HG02884 (cell line): ENCODE results near the gene GLUD2.
"Not testable (repeated sequence)": the region's sequence is repeated elsewhere in the genome, so short reads cannot be mapped to it uniquely, and the experiment has no call there.

ENCODE experiments used
- ATAC-seq: cut with Tn5 transposase; IDR thresholded peaks from one replicate; pipeline ENCODE4 v1.9.1; 2021; ENCODE audit warnings: mild to moderate bottlenecking, moderate library complexity; ENCODE audit not compliant: unreplicated experiment

GLUD2 gene

GRCh38 chrX:121047441-121048419, at the start of gene GLUD2:
TSS of gene GLUD2 (plus strand) at chrX:121047610. CDS start at chrX:121047685, 75 bp downstream.
- ATAC-seq: not testable (repeated sequence)

GRCh38 chrX:120999413-120999812, 48.0 kb upstream of the GLUD2 start:
- peak; percentile 67 for ATAC-seq

- ATAC-seq: no peak
Measured at GRCh38 chrX:121000589-121000988, 46.8 kb upstream of the GLUD2 start.

- ATAC-seq: no peak
Measured at GRCh38 chrX:121008920-121009319, 38.5 kb upstream of the GLUD2 start.

GRCh38 chrX:121009764-121010163, 37.6 kb upstream of the GLUD2 start:
- ATAC-seq: no peak

GRCh38 chrX:121010218-121010617, 37.2 kb upstream of the GLUD2 start:
- ATAC-seq: no peak

- ATAC-seq: no peak
Measured at GRCh38 chrX:121011254-121011653, 36.2 kb upstream of the GLUD2 start.

- no peak for ATAC-seq
Measured at GRCh38 chrX:121013897-121014455, 33.4 kb upstream of the GLUD2 start.

- ATAC-seq: no peak
Measured at GRCh38 chrX:121014826-121015225, 32.6 kb upstream of the GLUD2 start.

- ATAC-seq: no peak
Measured at GRCh38 chrX:121028419-121028818, 19.0 kb upstream of the GLUD2 start.

GRCh38 chrX:121030083-121030482, 17.3 kb upstream of the GLUD2 start:
- ATAC-seq: no peak

GRCh38 chrX:121032531-121032930, 14.9 kb upstream of the GLUD2 start:
- no peak for ATAC-seq

GRCh38 chrX:121036137-121036536, 11.3 kb upstream of the GLUD2 start:
- no peak for ATAC-seq

- ATAC-seq: no peak
Measured at GRCh38 chrX:121036951-121037350, 10.5 kb upstream of the GLUD2 start.

- no peak for ATAC-seq
Measured at GRCh38 chrX:121050781-121051180, 3.4 kb downstream of the GLUD2 start.

- ATAC-seq: no peak
Measured at GRCh38 chrX:121052122-121052521, 4.7 kb downstream of the GLUD2 start.

GRCh38 chrX:121062289-121062688, 14.9 kb downstream of the GLUD2 start:
- ATAC-seq: no peak

- ATAC-seq: no peak
Measured at GRCh38 chrX:121064579-121064978, 17.2 kb downstream of the GLUD2 start.

- ATAC-seq: not testable (repeated sequence)
Measured at GRCh38 chrX:121084247-121084646, 36.8 kb downstream of the GLUD2 start.

- no peak for ATAC-seq
Measured at GRCh38 chrX:121084903-121085611, 37.6 kb downstream of the GLUD2 start.

GRCh38 chrX:121085612-121086010, 38.2 kb downstream of the GLUD2 start:
- ATAC-seq: no peak

GRCh38 chrX:121093011-121093410, 45.6 kb downstream of the GLUD2 start:
- ATAC-seq: no peak
